Osteoblast (primary cell): ENCODE measurements around the gene LTBP1. TPM values are rescaled to one million over a fixed set of nuclear protein-coding genes. Genes with fewer than 3 reads are reported as not detected.

ENCODE experiments used
- DNase-seq: peaks from one replicate; pipeline ENCODE4 v3.0.0; 2011; ENCODE audit warnings: low spot score, mixed read lengths; ENCODE audit not compliant: insufficient read length; ENCODE audit errors: missing footprints
- H2AFZ ChIP-seq: 2 replicates; pipeline ENCODE4 v1.6.0; 2011; ENCODE audit warnings: mild to moderate bottlenecking, low read length
- H3K27ac ChIP-seq: 2 replicates; pipeline ENCODE4 v1.5.1; 2011; ENCODE audit warnings: mild to moderate bottlenecking, low read depth, low read length, moderate library complexity
- H3K27me3 ChIP-seq: 2 replicates; pipeline ENCODE4 v1.6.0; 2012; ENCODE audit warnings: mild to moderate bottlenecking, control low read depth, inconsistent platforms, low read length, moderate library complexity; ENCODE audit not compliant: insufficient read depth
- H3K36me3 ChIP-seq: 2 replicates; pipeline ENCODE4 v1.5.1; 2011; ENCODE audit warnings: mild to moderate bottlenecking, low read length, control low read depth, moderate library complexity; ENCODE audit not compliant: insufficient read depth
- H3K4me1 ChIP-seq: 2 replicates; pipeline ENCODE4 v1.5.1; 2011; ENCODE audit warnings: mild to moderate bottlenecking, low read length, control low read depth, moderate library complexity; ENCODE audit not compliant: insufficient read depth
- H3K4me2 ChIP-seq: 2 replicates; pipeline ENCODE4 v1.6.0; 2011; ENCODE audit warnings: mild to moderate bottlenecking, low read length; ENCODE audit not compliant: insufficient read depth
- H3K4me3 ChIP-seq: fragments of 200-600 bp; sonication (generic); 3 replicates; pipeline ENCODE4 v1.5.1; 2012; ENCODE audit warnings: mild to moderate bottlenecking, low read length, inconsistent platforms; ENCODE audit not compliant: insufficient read depth
- H3K79me2 ChIP-seq: 2 replicates; pipeline ENCODE4 v1.6.0; 2012; ENCODE audit warnings: mild to moderate bottlenecking, low read length, control low read depth, inconsistent platforms; ENCODE audit not compliant: insufficient read depth
- H3K9me3 ChIP-seq: 2 replicates; pipeline ENCODE4 v1.5.1; 2011; ENCODE audit warnings: low read depth, low read length, control low read depth
- H4K20me1 ChIP-seq: 2 replicates; pipeline ENCODE4 v1.6.0; 2012; ENCODE audit warnings: mild to moderate bottlenecking, low read length, control low read depth; ENCODE audit not compliant: insufficient read depth
- total RNA-seq: library from RNA; depleted of rRNA; stranded (reverse); fragments of >200 nt; gene quantifications from 2 replicates; pipeline ENCODE4 v1.2.3, GENCODE V29; 2012
- TF ChIP-seq, protein P1 (sequence below): IDR thresholded peaks from 2 replicates; pipeline ENCODE4 v1.5.1; 2011; ENCODE audit warnings: mild to moderate bottlenecking, low read depth, low read length, moderate library complexity; ENCODE audit errors: extremely low read depth

The LTBP1 gene
- total RNA-seq, 1 donor: 224 TPM

DNA sequence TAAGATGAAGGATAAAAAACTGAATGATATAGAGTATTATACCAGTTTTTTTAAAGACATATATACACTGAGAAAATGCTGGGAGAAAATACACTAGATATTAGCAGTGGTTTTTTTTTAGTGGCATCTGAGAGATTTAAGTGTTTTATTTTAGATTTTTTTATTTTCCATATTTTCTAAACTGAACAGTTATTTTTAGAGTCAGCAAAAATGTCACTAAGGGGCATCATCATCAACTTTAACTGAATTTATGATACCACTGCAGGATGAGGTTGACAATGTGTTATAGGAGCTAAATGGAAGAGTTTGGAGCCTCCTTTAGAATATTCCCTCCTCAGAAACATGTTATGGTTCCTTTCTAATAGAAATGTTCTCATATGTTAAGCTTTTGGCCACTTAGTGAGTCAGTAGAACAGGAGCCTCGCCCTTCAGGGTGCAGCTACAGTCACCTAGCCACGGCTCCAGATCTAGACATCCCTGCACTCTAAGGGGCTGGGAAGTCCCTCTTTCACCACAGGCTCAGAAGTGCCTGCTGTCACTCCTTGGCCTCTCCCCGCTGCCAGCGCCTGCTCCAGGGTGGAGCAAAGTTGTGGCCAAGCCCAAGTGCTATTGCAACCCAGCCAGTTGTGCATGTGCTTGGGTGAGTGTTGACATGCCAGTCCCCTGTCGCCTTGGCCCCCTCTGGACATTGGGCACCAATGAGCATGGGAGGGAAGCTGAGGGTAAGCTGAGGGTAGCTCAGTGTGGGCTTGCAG lies 319.0 kb downstream of the LTBP1 start:
- no peak for DNase-seq
- no peak overlapping the region for H2AFZ ChIP-seq
- no peak overlapping the region for H3K27ac ChIP-seq

DNA sequence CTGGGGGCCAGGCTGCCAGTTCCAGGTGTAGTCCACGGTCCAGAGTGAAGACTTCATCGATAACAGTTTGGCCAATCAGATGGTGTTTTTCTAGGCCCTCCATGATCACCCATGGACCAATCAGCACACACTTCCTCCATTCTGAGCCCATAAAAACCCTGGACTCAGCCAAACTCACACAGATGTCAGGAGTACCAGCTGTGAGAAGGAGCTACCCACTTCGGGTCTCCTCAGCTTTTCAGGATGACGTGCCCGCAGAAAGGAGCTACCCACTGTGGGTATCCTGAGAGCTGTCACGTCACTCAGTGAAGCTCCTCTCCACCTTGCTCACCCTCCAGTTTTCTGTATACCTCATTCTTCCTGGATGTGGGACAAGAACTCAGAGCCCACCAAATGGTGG lies 319.7 kb downstream of the LTBP1 start:
- Histone ChIP-seq H3K27me3 (no peaks in the 10 kb centered on the region), H3K36me3 (peaks cover 45% of the 10 kb centered on the region), H3K4me1 (peaks cover 12% of the 10 kb centered on the region), H4K20me1 (no peaks in the 10 kb centered on the region), H3K79me2 (no peaks in the 10 kb centered on the region), H3K4me2 (no peak overlapping the region), H3K9me3 (peaks cover 2% of the 10 kb centered on the region), H3K4me3 (no peak overlapping the region), H3K27ac (no peak overlapping the region), H2AFZ (no peak overlapping the region)
- TF ChIP-seq, protein P1, sequence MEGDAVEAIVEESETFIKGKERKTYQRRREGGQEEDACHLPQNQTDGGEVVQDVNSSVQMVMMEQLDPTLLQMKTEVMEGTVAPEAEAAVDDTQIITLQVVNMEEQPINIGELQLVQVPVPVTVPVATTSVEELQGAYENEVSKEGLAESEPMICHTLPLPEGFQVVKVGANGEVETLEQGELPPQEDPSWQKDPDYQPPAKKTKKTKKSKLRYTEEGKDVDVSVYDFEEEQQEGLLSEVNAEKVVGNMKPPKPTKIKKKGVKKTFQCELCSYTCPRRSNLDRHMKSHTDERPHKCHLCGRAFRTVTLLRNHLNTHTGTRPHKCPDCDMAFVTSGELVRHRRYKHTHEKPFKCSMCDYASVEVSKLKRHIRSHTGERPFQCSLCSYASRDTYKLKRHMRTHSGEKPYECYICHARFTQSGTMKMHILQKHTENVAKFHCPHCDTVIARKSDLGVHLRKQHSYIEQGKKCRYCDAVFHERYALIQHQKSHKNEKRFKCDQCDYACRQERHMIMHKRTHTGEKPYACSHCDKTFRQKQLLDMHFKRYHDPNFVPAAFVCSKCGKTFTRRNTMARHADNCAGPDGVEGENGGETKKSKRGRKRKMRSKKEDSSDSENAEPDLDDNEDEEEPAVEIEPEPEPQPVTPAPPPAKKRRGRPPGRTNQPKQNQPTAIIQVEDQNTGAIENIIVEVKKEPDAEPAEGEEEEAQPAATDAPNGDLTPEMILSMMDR: no peak
- no peak for DNase-seq

More for the DNA sequence above, 319.0 kb downstream of the LTBP1 start:
- H4K20me1 ChIP-seq: no peaks in the 10 kb centered on the region
- no peaks in the 10 kb centered on the region for H3K79me2 ChIP-seq
- H3K4me3 ChIP-seq: no peak overlapping the region
- TF ChIP-seq, protein P1: no peak
- no peak overlapping the region for H3K4me2 ChIP-seq
- no peaks in the 10 kb centered on the region for H3K27me3 ChIP-seq
- peaks cover 2% of the 10 kb centered on the region for H3K9me3 ChIP-seq
- H3K36me3 ChIP-seq: peaks cover 50% of the 10 kb centered on the region
- H3K4me1 ChIP-seq: peaks cover 8% of the 10 kb centered on the region

GRCh38 chr2:33267043-33267442 lies 320.3 kb downstream of the LTBP1 start:
- Histone ChIP-seq H3K4me3 (no peak overlapping the region), H3K4me1 (peaks cover 17% of the 10 kb centered on the region), H3K27me3 (no peaks in the 10 kb centered on the region), H4K20me1 (no peaks in the 10 kb centered on the region), H3K4me2 (no peak overlapping the region), H3K9me3 (peaks cover 2% of the 10 kb centered on the region), H3K36me3 (peaks cover 44% of the 10 kb centered on the region), H3K79me2 (no peaks in the 10 kb centered on the region), H2AFZ (no peak overlapping the region), H3K27ac (no peak overlapping the region)
- no peak for DNase-seq
- TF ChIP-seq, protein P1: no peak

- H3K27ac ChIP-seq: no peak overlapping the region
- H3K9me3 ChIP-seq: peaks cover 2% of the 10 kb centered on the region
- DNase-seq: no peak
- peaks cover 21% of the 10 kb centered on the region for H3K4me1 ChIP-seq
- no peak overlapping the region for H3K4me3 ChIP-seq
- H2AFZ ChIP-seq: no peak overlapping the region
- TF ChIP-seq, protein P1: no peak
- no peaks in the 10 kb centered on the region for H4K20me1 ChIP-seq
- peaks cover 45% of the 10 kb centered on the region for H3K36me3 ChIP-seq
- H3K79me2 ChIP-seq: no peaks in the 10 kb centered on the region
- no peak overlapping the region for H3K4me2 ChIP-seq
- no peaks in the 10 kb centered on the region for H3K27me3 ChIP-seq
Observed at GRCh38 chr2:33267756-33268155, 321.0 kb downstream of the LTBP1 start.
